Measurements from ENCODE around the gene CACNG6. TPM values are rescaled to one million over a fixed set of nuclear protein-coding genes. Genes with fewer than 3 reads are reported as not detected.
A peak's percentile ranks its signal among the peaks of the same experiment; 100 is the strongest.
"Not testable (repeated sequence)": the region's sequence is repeated elsewhere in the genome, so short reads cannot be mapped to it uniquely, and the experiment has no call there.

Gene CACNG6, protein sequence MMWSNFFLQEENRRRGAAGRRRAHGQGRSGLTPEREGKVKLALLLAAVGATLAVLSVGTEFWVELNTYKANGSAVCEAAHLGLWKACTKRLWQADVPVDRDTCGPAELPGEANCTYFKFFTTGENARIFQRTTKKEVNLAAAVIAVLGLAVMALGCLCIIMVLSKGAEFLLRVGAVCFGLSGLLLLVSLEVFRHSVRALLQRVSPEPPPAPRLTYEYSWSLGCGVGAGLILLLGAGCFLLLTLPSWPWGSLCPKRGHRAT
- 6.3 and 7.5 TPM in 2 replicates for total RNA-seq (2014; rRNA removed; shearing (Covaris generic))

DNA sequence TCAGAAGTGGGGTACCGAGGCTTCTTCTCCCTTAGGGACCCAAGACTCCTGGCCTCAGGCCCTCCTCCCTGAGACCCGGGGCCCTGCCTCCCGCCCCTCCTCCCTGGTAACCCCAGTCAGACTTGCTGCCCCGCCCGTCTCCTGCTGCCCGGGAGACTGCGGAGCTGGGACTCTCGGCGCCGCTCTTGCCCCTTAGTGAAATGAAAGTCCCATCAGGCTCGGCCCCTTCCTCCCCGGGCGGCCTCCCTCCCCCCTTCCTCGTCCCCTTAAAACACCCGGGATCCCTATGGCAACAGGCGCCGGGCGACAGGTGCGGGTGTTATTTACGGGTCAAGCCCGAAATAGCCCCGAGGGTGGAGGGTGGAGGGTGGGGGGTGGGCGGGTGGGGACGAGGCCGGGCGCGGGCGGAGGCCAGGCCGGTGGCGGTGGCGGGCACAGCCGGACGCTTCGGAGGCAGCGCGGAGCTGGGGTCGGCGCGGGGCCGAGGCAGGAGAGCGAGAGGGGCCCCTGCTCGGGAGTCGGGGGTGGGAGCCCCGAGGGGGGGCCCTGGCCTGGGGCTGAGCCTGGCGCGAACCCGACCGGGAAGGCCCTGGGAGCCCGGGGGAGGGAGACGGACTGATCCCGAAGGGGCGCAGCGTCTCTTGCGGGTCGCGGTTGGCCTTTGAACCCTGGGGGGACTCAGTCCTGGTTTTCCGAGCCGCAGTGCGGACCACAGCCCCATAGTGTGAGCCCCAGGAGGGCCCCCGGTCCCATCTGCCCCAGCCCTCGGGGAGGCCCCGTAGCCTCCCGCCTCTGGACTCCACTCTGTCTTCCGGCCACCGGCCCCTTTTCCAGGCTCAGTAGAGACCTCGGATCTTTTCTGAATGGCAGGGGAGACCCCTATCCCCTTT is at the start of gene CACNG6:
TSS of gene CACNG6 (plus strand) at position 414 of the 890 bp plus-strand sequence. CDS start 1,241 bp downstream, outside the sequence.
- DNase-seq (ENCODE audit: low spot score) = peak; percentile 61

DNA sequence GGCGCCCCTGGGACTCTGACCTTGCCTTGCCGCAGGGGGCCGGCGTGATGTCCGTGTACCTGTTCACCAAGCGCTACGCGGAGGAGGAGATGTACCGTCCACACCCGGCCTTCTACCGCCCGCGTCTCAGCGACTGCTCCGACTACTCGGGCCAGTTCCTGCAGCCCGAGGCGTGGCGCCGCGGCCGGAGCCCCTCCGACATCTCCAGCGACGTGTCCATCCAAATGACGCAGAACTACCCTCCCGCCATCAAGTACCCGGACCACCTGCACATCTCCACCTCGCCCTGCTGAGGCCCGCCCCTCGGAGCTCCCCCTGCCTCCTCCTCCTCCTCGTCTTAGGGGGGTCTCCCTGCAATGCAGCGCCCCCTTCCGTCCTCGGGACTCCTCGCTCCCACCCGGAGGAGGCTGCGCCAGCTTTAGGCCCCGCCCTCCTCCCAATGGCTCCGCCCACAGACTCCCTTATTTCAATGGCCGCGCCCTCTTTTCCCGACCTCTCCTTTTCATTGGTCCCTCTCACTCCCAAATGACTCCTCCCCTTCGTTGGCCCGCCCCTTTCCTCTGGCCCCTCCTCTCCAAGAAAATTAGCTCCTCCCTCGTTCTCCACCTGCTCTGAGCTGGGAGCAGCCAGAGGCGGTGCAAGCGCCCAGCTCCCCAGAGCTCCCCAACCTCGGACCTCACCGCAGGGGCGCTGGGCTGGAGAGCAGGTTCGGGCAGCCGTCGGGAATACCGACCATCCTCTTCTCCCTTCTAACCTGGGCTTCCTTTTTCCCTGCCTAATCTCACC is 49.2 kb upstream of the CACNG6 start:
- DNase-seq (ENCODE audit: low spot score) = no peak

DNA sequence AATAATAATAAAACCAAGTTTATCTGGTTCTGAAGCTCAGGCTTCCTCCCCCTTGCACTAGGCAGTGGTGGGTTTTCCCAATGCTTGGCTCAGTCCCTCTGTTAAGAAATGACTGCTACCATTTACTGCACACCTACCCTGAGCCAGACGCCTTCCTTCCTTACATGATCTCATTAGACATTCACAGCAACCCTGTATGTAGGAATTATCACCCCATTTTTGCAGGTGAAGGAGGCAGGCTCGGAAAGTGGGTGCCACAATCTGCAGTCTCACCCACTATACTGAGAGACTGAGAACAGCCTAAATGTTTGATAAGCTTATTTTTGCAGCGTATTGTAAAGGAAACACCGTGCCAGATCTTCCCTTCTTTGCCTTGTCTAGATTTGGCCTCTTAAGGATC is 47.0 kb upstream of the CACNG6 start:
- DNase-seq (ENCODE audit: low spot score) = no peak

DNA sequence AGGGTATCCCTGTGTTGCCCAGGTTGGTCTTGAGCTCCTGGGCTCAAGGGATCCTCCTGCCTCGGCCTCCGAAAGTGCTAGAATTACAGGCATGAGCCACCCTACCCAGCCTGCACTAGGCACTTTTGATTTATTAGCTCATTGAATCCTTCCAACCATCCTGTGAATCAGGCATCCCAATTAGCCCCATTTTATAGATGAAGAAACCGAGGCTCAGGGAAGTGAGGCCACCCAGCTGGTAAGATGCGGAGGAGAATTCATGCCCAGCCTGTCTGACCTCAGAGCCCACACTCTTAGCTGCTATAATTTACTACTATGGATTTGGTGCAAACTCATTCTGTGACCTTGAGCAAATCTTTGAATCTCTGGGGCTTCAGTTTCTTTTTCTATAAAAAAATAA is 46.5 kb upstream of the CACNG6 start:
- DNase-seq (ENCODE audit: low spot score) = no peak

DNA sequence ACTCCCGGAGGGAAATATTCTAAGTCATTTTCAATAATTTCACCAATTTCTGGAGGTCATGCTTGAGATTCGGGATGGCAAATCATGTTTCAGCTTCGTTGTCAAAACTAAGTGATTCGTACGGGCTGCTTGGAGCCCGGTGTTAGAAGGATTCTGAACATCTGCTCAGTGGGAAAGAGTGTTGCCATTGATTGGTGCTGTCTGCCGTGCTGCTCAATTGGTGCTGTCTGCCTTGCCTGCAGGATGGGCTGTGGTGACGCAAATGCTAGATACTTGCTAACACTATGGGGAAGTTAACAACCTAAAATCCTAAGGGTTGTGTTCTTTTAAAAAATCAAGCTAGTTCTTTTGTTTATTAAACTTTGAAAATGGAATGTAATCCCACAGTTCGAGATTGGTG is 46.0 kb upstream of the CACNG6 start:
- peak; percentile 70 for DNase-seq (ENCODE audit: low spot score)

DNA sequence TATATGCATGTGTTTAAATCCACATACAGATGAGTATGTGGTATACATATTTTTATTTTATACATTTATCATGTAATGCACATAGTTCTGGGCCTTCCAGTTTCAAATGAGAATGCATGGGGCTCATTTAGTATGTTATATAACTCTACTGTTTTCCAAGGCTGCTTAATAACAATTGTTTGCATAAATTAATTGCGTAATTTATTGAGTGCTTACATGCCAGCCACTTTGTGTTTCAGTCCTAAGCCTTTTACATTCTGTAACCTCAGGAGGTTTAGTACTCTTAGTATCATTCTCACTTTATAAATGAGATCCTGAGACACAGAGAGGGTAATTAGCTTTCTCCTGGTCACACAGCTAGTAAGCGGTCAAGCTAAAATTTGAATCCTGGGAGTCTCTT is 45.4 kb upstream of the CACNG6 start:
- DNase-seq (ENCODE audit: low spot score) = no peak

DNA sequence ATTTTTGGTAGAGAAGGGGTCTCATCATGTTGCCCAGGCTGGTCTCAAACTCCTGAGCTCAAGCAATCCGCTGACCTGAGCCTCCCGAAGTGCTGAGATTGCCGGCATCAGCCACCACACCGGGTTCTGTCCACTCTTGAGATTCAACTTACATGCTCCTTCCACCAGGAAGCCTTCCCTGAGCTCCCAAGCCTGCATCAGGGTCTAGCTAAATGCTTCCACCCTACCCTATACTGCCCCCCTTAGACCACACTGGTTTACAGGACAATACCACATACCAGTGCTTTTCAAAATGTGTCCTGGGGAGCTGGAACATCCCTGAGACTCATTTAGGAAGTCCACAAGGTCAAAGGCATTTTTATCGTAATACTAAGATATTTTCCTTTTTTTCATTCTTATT is 43.8 kb upstream of the CACNG6 start:
- peak; percentile 33 for DNase-seq (ENCODE audit: low spot score)

DNA sequence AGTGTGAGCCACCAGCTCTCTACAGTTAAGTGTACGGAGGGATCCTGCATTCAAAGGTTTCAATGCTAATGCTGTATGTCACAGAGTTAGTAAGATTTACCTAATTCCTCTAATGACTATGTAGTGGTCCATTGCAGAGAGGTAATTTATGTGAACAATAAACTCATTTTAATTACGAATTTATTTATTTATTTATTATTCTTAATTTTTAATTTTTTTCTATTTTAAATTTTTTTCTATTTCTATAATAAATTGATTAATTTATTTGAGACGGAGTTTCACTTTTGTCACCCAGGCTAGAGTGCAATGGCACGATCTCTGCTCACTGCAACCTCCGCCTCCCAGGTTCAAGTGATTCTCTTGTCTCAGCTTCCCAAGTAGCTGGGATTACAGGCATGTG is 42.8 kb upstream of the CACNG6 start:
- DNase-seq (ENCODE audit: low spot score) = not testable (repeated sequence)

DNA sequence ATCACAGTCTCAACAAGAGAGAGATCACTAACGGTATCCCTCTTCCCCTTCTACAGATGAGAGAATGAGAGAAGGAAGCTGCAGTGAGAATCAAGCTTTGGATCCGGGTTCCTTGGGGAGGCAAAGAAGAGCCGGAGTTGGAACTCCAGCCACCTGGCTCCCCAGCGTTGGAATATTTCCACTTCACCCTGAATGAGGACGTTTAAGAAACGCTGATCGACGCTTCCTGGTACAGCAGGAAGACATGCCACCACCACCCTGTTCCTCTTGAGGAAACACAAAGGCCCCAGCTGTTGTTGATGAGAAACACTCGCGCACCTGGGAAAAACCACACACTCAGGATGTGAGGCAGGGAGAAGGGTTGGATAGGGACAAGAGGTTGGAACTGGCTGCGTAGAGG is 40.0 kb upstream of the CACNG6 start:
- peak; percentile 28 for DNase-seq (ENCODE audit: low spot score)

DNA sequence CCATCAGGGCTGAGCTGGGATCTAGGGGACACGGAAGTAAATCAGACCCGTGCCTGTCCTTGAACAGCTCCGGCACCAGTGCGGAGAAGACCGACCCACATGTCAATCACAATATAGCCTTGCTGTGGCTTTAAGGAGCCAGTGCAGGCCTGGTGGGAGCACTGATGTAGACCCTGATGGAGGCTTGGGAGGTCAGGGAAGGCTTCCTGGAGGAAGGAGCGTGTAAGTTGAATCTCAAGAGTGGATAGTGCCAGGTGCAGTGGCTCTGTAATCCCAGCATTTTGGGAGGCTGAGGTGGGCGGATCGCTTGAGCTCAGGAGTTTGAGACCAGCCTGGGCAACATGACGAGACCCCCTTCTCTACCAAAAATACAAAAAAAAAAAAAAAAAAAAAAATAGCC is 39.5 kb upstream of the CACNG6 start:
- DNase-seq (ENCODE audit: low spot score) = no peak

DNA sequence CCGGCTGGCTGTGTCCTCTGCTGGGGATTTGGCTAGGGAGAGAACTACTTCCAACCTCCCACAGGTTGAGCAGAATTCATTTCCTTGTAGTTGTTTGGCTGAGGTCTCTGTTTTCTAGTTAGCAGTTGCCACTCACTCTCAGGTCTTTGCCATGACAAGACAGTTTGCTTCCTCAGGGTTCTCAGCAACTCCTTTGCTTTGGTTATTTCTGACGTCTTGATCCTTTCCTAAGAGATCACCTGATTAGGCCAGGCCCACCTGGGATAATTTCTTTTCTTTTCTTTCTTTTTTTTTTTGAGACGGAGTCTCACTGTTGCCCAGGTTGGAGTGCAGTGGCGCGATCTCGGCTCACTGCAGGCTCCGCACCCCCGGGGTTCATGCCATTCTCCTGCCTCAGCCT is 38.1 kb upstream of the CACNG6 start:
- no peak for DNase-seq (ENCODE audit: low spot score)

DNA sequence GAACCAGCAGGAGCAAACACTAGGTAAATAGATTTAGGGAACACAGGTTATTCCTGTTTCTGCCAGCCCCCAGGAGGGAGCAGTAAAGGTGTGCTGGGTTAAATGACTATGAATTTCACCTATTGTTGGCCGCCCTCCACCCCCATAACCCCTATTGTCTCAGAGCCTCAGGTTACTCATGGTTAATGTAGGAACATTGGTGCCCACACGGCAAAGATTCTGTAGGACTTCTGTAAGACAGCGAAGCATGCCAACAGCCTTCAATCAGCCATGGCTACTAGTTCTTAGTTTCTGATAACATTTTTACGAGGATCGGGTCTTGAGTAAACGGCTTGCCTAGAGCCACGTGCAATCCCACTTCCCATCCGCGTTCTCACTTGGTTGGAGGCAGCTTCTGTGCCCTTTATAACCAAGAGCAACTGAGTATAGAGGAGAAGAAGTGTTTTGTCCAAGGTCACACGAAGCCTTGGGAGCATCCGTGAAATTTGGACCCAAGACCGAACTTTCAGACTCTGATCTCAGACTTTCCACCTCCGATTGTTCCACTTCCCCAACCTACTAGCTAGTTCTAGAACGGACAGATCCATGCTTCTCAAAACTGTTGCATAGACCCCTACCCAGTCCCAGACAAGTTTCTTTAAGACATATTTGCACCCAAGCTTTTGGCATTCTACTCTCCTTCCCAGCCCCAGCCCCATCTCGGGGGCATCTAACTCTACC is 33.8 kb upstream of the CACNG6 start:
- DNase-seq (ENCODE audit: low spot score) = no peak

DNA sequence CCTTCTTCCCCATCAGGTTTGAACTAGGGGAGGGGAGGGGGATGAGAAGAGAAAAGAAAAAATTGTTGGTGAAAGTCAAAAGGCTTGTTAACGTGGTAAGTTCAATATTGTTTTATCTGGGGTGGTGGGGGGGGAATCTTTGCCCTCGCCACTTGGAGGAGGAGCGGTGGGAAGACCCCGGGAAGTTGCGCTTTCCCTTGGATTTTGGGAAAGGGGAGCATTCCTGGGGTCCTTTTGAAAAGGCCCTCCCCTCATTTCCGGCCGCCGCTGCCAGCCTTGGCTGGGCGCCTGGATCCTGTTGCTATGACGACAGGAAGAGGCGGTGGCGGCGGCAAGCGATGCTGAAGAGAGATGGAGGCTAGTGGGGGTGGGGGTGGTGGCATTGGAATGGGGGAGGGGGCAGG is 33.3 kb upstream of the CACNG6 start:
- DNase-seq (ENCODE audit: low spot score) = no peak

DNA sequence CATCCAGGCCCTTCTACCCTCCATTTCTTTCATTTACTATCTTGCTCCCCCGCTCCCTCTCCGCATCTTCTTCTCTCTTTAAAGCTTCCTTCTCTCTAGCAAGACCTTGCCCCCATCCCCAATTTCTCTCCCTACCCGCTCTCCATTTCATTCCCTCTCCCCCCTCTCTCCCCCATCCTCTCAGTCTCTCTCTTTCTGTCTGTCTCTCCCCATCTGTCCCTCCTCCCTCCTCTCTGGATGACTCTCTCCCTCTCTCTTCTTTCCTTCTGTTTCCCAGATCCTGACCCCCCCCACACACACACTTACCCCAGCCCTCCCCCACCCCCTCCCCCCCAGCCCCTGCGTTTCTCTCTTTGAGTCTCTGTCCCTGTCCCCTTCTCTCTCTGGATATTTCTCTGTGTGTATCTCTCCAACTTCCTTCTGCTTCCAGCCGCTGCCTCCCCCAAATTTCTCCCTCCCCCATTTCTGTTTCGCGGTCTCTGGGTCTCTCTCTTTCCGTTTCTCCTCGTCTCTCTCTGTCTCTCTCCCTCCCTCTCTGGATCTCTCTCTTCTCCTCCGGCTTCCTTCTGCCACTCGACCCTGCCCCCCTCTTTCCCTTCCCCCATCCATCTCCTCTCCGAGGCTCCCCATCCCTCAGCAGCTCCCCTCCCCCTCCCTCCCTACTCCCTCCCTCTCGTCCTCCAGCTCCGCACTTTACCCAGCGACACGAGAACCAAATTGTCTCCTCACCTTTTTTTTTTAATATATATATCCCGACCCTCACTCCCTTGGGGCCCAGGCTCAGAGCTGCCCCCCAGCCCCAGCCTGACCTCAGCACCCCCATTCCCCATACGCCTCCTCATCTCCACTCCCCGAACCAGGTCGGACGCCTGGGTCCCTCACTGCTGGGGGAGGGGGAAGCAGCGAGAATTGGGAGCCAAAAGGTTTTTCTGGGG is 32.3 kb upstream of the CACNG6 start:
- no peak for DNase-seq (ENCODE audit: low spot score)

DNA sequence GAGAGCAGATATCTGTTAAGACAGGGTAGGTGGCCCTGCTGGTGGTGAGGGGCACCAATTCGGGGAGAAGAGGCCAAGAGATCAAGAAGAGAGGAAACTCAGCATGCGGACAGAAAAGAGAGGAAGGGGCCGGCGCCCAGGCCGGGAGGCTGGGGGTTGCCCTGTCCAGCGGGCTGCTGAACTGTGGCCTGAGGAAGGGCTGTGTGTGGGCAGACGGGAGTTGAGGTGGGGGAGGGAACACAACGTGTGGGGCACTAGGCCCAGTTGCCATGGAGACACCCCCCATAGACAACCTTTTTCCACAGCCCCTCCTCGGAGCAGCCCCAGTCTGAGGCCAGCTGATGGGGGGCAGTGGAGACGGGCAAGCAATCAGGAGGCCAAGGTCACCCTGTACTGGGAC is 31.2 kb upstream of the CACNG6 start:
- DNase-seq (ENCODE audit: low spot score) = no peak

DNA sequence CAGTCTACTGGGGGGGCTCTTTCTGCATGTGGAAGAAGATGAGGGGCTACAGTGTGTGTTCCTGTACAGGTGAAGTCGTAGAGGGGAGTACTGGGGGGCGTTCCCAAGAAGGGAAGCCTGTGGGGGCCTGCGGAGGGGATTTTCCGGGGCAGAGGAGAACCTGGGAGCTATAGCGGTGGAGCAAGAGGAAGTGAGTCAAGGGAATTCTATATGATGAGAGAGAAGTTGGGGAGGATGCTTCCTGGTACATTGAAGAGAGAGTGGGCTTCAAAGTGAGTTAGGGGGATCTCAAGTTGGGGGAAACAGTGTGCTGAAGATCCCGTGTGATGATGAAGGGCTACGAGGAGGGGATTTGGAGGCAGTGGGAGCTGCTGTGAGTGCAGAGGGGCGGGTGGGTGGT is 30.6 kb upstream of the CACNG6 start:
- no peak for DNase-seq (ENCODE audit: low spot score)

DNA sequence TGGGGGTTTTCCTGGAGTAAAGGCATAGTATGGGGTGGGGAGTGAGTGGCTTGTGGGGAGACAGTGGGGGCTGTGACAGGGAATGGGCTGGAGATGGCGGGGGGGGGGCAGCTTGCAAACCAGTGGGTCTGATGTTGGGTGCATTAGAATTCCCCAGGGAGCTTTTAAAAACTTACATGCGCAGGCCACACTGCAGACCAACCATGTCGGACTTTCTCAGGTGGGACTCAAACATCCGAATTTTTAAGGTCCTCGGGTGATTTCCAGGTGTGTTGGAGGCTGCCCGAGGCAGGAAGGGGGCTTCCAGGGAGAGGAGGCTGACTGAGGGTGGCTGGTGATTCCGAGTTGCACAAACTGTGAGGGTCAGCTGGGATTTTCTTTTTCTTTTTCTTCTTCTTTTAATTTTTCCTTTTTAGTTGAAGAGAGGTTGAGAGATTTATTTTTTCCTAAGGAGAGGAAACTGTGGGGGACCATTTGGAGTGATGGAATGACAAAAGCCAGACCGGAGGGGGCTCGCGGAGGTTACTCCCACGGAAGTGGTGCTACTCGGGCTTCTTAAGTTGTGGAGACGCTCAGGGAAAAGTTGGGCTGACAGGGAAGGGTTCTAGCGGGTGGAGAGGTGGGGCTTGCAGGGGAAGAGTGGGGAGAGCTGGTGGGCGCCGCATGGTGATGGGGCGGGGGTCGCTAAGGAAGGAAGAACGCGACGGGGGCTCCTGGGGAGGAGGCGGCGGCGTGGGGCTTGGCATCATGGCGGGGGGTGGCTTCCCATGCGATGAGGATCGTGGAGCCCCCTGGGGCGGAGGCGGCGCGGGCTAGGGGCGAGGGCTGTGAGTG is 29.7 kb upstream of the CACNG6 start:
- DNase-seq (ENCODE audit: low spot score) = peak; percentile 49

DNA sequence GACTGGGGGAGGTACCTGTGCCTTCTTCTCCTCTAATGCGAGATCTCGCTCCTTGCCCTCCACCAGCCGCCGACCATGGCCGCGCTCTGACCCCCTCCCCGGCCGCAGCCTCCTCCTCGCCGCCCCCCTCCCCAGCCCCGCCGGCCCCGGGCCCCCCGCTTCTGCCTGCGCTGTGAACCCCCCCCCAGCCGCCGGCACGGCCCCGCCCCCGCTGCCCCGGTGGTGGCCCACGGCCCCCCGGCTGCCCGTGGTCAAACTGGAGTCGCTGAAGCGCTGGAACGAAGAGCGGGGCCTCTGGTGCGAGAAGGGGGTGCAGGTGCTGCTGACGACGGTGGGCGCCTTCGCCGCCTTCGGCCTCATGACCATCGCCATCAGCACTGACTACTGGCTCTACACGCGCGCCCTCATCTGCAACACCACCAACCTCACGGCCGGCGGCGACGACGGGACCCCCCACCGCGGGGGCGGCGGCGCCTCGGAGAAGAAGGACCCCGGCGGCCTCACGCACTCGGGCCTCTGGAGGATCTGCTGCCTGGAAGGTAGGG is 28.5 kb upstream of the CACNG6 start, which contains the start of gene CACNG8:
TSS of gene CACNG8 (plus strand) at position 51 of the 545 bp plus-strand sequence.
- DNase-seq (ENCODE audit: low spot score) = no peak

DNA sequence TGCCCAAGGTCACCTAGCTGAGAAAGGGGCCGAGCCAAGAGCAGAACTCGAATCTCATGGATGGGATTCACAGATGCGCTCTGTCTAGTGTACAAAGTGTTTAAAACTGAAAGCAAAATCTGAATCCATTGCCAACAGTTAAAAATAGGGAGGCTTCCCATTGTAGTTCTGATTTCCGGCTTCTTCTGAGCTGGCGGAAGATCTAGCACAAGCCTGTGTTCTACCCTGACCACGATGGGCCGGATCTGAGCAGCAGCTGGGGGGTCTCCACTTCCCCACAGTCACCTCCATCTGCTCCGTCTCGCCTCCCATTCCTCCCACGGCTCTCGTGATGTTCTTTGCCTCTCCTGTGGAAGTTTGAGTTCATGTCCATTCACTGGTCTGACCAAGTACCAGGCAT is 26.3 kb upstream of the CACNG6 start:
- DNase-seq (ENCODE audit: low spot score) = no peak

Data from A172 (cell line).